K562 (cell line): ENCODE results near the gene PRKCE. TPM values are rescaled to one million over a fixed set of nuclear protein-coding genes. Genes with fewer than 3 reads are reported as not detected.

Experiments
- BRCA1 ChIP-seq, 2 experiments: fragments of 450-650 bp in 1 of 2; sonication (generic) in 1 of 2; formaldehyde crosslinking in 1 of 2; IDR thresholded peaks; 2 replicates each; pipeline versions ENCODE4 v1.5.0 to v1.6.1; 2017 to 2020; ENCODE audit warnings: mild to moderate bottlenecking in 1 of 2, missing genetic modification reagents in 1 of 2
- CBX5 ChIP-seq: IDR thresholded peaks from 2 replicates; pipeline ENCODE4 v1.6.1; 2014; ENCODE audit warnings: low read depth, borderline replicate concordance
- DACH1 ChIP-seq: fragments of 450-650 bp; IDR thresholded peaks from 2 replicates; pipeline ENCODE4 v1.6.1; 2018; ENCODE audit not compliant: partially characterized antibody
- FUS ChIP-seq: fragments of 200-400 bp; formaldehyde crosslinking; optimal IDR thresholded peaks from 2 replicates; pipeline ENCODE3; 2017; ENCODE audit warnings: low read depth, low read length
- GTF2A2 ChIP-seq: IDR thresholded peaks from 2 replicates; pipeline ENCODE4 v1.6.1; 2016; ENCODE audit warnings: mild to moderate bottlenecking, missing genetic modification characterization, missing compliant biosample characterization
- HDAC6 ChIP-seq: IDR thresholded peaks from 2 replicates; pipeline ENCODE4 v1.6.1; 2012; ENCODE audit warnings: low read depth, mild to moderate bottlenecking, control low read depth, inconsistent platforms, low read length, moderate library complexity
- NONO ChIP-seq, 2 experiments: fragments of 200-400 bp in 1 of 2; fragments of 450-650 bp in 1 of 2; formaldehyde crosslinking in 1 of 2; IDR thresholded peaks; 2 replicates each; pipeline ENCODE4 v1.6.1; 2017; ENCODE audit warnings: low read depth in 2 of 2, mild to moderate bottlenecking in 2 of 2, moderate library complexity in 2 of 2, low read length in 1 of 2
- NR2C1 ChIP-seq, 2 experiments: fragments of 450-650 bp; IDR thresholded peaks; 2 replicates each; pipeline ENCODE4 v1.6.1; 2017; ENCODE audit warnings: mild to moderate bottlenecking in 2 of 2, antibody characterized with exemption in 1 of 2, inconsistent platforms in 1 of 2, missing compliant biosample characterization in 1 of 2, missing genetic modification characterization in 1 of 2
- RBM25 ChIP-seq: fragments of 200-400 bp; formaldehyde crosslinking; IDR thresholded peaks from 2 replicates; pipeline ENCODE4 v1.6.1; 2018; ENCODE audit warnings: low read length, low read depth, moderate library complexity; ENCODE audit not compliant: severe bottlenecking
- SMAD1 ChIP-seq: fragments of 150-350 bp; IDR thresholded peaks from 2 replicates; pipeline ENCODE4 v1.6.1; 2014; ENCODE audit warnings: low read length, low read depth; ENCODE audit not compliant: partially characterized antibody
- SRF ChIP-seq, 2 experiments: fragments of 250-450, 450-650 bp in 1 of 2; sonication (Bioruptor Pico) in 1 of 2; sonication (generic) in 1 of 2; formaldehyde crosslinking; IDR thresholded peaks; 2 replicates each; pipeline versions ENCODE4 v1.5.0 to v1.5.1; 2020 to 2022; ENCODE audit warnings: mild to moderate bottlenecking in 1 of 2, missing genetic modification reagents in 1 of 2
- polyA plus RNA-seq, 8 experiments: library from polyadenylated mRNA; depleted of rRNA in 4 of 8; stranded (reverse) in 5 of 8; unstranded in 3 of 8; fragments of >200 nt; fragmentation: Nextera tagmentation in 2 of 8; fragmentation: Illumina TruSeq in 1 of 8; extraction: Ambion mirVana in 2 of 8; extraction: Trizol in 1 of 8; gene quantifications; 2 replicates each; pipeline versions ENCODE4 v1.2.1 to v1.2.3, GENCODE V29; 2011 to 2014; ENCODE audit warnings: inconsistent platforms in 1 of 8, missing spikeins in 1 of 8
- total RNA-seq, 7 experiments: library from RNA; depleted of rRNA in 6 of 7; stranded (reverse); fragments of >200 nt in 6 of 7; fragmentation: Illumina TruSeq in 2 of 7; extraction: Trizol in 2 of 7; gene quantifications; 2 replicates each; pipeline versions ENCODE4 v1.2.1 to v1.2.3, GENCODE V29; 2011 to 2021; ENCODE audit warnings: low replicate concordance in 1 of 7
- TF ChIP-seq, protein P1 (sequence below): fragments of 450-650 bp; IDR thresholded peaks from 2 replicates; pipeline ENCODE4 v1.6.1; 2016; ENCODE audit warnings: low read depth
- TF ChIP-seq, protein P2 (sequence below), 2 experiments: fragments of 450-650 bp; IDR thresholded peaks; 2 replicates each; pipeline ENCODE4 v1.6.1; 2018; ENCODE audit warnings: mild to moderate bottlenecking in 2 of 2, low read depth in 1 of 2; ENCODE audit not compliant: partially characterized antibody in 2 of 2

The PRKCE gene
- total and polyA plus RNA-seq, 9 of the 15 experiments (the other 6 are each of a cell fraction or from before 2014, with no cell fraction given): 0.06 to 1.0 (median 0.22) TPM; not detected in 1

DNA sequence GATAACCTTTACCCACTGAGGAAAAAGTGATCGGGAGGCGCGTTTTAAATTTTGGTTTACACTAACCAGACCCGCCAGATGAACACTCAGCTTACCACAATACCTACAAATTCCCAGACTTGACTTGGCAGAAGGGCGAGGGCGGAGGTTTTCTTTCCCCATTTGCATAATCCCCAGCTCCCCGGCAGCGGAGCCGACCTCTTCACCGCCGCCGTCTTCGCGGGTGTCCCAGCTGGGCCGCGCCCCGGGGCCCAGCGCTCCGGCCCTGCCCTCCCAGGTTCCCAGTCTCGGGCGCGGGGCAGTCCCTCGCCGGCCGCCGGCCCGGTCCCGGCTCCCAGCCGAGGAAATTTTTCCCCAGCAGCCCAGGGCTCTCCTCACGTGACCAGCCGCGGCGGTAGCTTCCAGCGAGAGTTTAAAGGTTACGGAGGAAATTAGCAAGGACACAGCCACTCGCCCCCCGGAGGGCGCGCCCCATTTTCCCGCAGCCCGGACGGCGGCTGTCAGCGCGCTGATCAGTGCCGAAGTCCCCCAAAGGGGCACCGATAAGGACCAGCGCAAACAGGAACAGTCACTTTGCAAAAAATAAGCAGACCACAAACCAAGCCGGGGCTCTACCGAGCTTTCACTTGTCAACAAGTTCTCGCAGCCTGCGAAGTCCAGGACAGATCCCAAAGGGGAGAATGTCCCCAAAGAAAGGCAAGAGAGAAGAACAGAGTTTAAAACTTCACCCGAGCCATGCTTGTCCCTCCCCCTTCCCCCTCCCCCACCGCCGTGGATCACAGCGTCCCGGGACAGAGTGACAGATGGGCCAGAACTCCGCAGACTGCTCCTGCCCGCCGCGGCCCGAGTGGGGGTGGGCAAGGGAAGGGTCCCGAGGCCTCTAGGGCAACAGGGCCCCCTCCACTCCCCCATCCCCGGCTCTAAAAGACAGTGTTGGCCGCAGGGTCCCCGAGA, 1.3 kb upstream of the PRKCE start (continued):
- TF ChIP-seq, protein P1, sequence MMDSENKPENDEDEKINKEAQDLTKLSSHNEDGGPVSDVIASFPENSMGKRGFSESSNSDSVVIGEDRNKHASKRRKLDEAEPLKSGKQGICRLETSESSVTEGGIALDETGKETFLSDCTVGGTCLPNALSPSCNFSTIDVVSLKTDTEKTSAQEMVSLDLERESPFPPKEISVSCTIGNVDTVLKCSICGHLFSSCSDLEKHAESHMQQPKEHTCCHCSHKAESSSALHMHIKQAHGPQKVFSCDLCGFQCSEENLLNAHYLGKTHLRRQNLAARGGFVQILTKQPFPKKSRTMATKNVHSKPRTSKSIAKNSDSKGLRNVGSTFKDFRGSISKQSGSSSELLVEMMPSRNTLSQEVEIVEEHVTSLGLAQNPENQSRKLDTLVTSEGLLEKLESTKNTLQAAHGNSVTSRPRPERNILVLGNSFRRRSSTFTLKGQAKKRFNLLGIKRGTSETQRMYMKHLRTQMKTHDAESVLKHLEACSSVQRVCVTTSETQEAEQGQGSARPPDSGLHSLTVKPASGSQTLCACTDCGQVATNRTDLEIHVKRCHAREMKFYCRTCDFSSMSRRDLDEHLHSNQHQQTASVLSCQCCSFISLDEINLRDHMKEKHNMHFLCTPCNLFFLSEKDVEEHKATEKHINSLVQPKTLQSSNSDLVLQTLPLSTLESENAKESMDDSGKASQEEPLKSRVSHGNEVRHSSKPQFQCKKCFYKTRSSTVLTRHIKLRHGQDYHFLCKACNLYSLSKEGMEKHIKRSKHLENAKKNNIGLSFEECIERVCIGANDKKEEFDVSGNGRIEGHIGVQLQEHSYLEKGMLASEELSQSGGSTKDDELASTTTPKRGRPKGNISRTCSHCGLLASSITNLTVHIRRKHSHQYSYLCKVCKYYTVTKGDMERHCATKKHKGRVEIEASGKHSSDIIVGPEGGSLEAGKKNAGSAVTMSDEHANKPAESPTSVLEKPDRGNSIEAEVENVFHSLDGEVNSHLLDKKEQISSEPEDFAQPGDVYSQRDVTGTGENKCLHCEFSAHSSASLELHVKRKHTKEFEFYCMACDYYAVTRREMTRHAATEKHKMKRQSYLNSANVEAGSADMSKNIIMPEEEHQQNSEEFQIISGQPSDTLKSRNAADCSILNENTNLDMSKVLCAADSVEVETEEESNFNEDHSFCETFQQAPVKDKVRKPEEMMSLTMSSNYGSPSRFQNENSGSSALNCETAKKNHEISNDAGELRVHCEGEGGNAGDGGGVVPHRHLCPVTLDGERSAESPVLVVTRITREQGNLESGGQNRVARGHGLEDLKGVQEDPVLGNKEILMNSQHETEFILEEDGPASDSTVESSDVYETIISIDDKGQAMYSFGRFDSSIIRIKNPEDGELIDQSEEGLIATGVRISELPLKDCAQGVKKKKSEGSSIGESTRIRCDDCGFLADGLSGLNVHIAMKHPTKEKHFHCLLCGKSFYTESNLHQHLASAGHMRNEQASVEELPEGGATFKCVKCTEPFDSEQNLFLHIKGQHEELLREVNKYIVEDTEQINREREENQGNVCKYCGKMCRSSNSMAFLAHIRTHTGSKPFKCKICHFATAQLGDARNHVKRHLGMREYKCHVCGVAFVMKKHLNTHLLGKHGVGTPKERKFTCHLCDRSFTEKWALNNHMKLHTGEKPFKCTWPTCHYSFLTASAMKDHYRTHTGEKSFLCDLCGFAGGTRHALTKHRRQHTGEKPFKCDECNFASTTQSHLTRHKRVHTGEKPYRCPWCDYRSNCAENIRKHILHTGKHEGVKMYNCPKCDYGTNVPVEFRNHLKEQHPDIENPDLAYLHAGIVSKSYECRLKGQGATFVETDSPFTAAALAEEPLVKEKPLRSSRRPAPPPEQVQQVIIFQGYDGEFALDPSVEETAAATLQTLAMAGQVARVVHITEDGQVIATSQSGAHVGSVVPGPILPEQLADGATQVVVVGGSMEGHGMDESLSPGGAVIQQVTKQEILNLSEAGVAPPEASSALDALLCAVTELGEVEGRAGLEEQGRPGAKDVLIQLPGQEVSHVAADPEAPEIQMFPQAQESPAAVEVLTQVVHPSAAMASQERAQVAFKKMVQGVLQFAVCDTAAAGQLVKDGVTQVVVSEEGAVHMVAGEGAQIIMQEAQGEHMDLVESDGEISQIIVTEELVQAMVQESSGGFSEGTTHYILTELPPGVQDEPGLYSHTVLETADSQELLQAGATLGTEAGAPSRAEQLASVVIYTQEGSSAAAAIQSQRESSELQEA: no peak
- TF ChIP-seq, protein P2, sequence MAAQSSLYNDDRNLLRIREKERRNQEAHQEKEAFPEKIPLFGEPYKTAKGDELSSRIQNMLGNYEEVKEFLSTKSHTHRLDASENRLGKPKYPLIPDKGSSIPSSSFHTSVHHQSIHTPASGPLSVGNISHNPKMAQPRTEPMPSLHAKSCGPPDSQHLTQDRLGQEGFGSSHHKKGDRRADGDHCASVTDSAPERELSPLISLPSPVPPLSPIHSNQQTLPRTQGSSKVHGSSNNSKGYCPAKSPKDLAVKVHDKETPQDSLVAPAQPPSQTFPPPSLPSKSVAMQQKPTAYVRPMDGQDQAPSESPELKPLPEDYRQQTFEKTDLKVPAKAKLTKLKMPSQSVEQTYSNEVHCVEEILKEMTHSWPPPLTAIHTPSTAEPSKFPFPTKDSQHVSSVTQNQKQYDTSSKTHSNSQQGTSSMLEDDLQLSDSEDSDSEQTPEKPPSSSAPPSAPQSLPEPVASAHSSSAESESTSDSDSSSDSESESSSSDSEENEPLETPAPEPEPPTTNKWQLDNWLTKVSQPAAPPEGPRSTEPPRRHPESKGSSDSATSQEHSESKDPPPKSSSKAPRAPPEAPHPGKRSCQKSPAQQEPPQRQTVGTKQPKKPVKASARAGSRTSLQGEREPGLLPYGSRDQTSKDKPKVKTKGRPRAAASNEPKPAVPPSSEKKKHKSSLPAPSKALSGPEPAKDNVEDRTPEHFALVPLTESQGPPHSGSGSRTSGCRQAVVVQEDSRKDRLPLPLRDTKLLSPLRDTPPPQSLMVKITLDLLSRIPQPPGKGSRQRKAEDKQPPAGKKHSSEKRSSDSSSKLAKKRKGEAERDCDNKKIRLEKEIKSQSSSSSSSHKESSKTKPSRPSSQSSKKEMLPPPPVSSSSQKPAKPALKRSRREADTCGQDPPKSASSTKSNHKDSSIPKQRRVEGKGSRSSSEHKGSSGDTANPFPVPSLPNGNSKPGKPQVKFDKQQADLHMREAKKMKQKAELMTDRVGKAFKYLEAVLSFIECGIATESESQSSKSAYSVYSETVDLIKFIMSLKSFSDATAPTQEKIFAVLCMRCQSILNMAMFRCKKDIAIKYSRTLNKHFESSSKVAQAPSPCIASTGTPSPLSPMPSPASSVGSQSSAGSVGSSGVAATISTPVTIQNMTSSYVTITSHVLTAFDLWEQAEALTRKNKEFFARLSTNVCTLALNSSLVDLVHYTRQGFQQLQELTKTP (IDR thresholded peaks at IDR 0.05; ENCODE audit: low read depth in 1 of 2, partially characterized antibody in 2 of 2): peak in 1 of 2 experiments; percentile 45
- TF ChIP-seq HDAC6 (no peak), SRF (CRISPR knock-in tag; IDR thresholded peaks at IDR 0.05) (0 out of 4 replicates have a peak, but pooled peaks of 1 of the 2 experiments have one; percentile 14), DACH1 (peak; percentile 10), FUS (no peak), RBM25 (no peak), CBX5 (no peak), BRCA1 (IDR thresholded peaks at IDR 0.05) (no peak), BRCA1 (CRISPR knock-in tag; IDR thresholded peaks at IDR 0.05) (no peak), GTF2A2 (tag) (no peak), NONO (IDR thresholded peaks at IDR 0.05; ENCODE audit: low read depth in 2 of 2, low read length in 1 of 2) (no peak), NR2C1 (IDR thresholded peaks at IDR 0.05) (peak; percentile 45; the same call in 1 of the 2 replicates), NR2C1 (tag; IDR thresholded peaks at IDR 0.05) (peak; percentile 61), SMAD1 (no peak)
